Muscle layer of colon (tissue), 2 donors: Measurements from ENCODE around the gene UBL5.
"Not testable (repeated sequence)": the region's sequence is repeated elsewhere in the genome, so short reads cannot be mapped to it uniquely, and the experiment has no call there.

ENCODE experiments used
- H3K27ac ChIP-seq: one replicate; pipeline ENCODE4 v1.7.0; 2013; ENCODE audit warnings: low read depth, mild to moderate bottlenecking, low read length, moderate library complexity
- H3K27me3 ChIP-seq, 2 donors: one replicate each; pipeline ENCODE4 v1.7.0; 2013; ENCODE audit warnings: low read length in 2 of 2, mild to moderate bottlenecking in 2 of 2; ENCODE audit not compliant: insufficient read depth in 2 of 2, control insufficient read depth in 1 of 2
- H3K36me3 ChIP-seq: one replicate; pipeline ENCODE4 v1.7.0; 2013; ENCODE audit warnings: mild to moderate bottlenecking, low read length; ENCODE audit not compliant: insufficient read depth
- H3K4me1 ChIP-seq: one replicate; pipeline ENCODE4 v1.7.0; 2013; ENCODE audit warnings: mild to moderate bottlenecking, low read length; ENCODE audit not compliant: insufficient read depth
- H3K4me3 ChIP-seq, 2 donors: one replicate each; pipeline ENCODE4 v1.7.0; 2013; ENCODE audit warnings: low read length in 2 of 2, low read depth in 1 of 2, mild to moderate bottlenecking in 1 of 2, moderate library complexity in 1 of 2
- H3K9ac ChIP-seq: one replicate; pipeline ENCODE4 v1.7.0; 2013; ENCODE audit warnings: low read length
- H3K9me3 ChIP-seq: one replicate; pipeline ENCODE4 v1.7.0; 2013; ENCODE audit warnings: mild to moderate bottlenecking, low read length
- donor health status: abdominal sarcoma.
- donor health status: Adenocarcinoma of cecum.

UBL5 gene

DNA sequence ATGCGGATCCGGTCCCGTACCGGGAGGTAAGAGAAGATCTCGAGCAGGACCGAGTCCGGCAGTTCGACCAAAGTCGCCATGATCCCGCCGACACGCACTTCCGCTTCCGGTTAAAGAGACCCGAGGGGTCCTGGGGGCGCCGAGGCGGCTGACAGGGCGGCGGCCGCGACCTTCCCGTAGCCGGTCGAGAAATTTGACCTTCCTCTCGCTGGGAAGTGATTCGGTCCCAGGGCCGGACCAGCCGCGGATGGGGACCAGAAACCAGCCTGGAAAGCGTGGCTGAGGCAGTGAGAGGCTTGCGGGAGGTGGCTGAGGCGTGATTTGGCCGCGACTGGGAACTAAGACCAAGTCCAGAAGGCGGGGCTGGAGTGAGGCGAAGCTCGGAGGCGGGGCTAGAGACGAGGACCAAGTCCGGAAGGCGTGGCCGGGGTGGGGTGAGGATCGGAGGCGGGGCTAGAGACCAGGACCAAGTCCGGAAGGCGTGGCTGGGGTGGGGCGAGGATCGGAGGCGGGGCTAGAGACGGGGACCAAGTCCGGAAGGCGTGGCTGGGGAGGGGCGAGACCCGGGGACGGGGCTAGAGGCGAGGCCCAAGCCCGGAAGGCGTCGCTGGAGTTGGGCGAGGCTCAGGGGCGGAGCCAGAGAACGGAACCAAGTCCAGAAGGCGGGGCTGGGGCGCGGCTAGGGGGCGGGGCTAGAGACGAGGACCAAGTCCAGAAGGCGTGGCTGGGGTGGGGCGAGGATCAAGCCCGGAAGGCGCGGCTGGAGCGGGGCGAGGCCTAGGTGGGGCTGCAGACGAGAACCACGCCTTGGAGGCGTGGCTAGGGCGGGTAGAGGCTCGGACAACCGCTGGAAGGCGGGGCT is 8.8 kb upstream of the UBL5 start, which contains the start of gene FBXL12:
Gene FBXL12 (minus strand): TSS at position 346 of the 862 bp plus-strand sequence. CDS start 266 bp downstream, at position 80.
- H3K4me3 ChIP-seq: peak within 1 kb of the TSS; percentile 55 to 98
- no peaks in the 10 kb centered on the region for H3K27me3 ChIP-seq
- peaks cover 12% of the 10 kb centered on the region for H3K4me1 ChIP-seq
- H3K9me3 ChIP-seq: no peaks in the 10 kb centered on the region
- H3K9ac ChIP-seq: peak within 1 kb of the TSS; percentile 89
- H3K36me3 ChIP-seq: peaks cover under 1% of the 10 kb centered on the region
- peak within 1 kb of the TSS; percentile 98 for H3K27ac ChIP-seq

DNA sequence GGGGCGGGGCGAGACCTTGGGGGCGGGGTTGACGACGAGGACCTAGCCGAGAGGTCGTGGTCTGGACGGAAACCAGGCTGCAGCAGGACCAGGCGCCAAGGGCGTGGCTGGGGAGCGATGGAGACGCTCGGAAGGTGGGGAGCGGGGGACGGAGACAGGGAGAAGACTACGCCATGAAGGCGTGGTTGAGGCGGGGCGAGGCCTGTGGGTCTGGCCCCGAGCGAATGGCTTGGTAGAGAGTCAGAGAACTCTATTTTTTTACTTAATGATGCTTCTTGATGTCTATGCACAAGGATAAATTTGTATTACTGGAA is 8.2 kb upstream of the UBL5 start:
- no peak overlapping the region for H3K9ac ChIP-seq
- H3K27ac ChIP-seq: no peak overlapping the region
- no peaks in the 10 kb centered on the region for H3K9me3 ChIP-seq
- H3K4me1 ChIP-seq: peaks cover 12% of the 10 kb centered on the region
- no peaks in the 10 kb centered on the region for H3K27me3 ChIP-seq
- no peaks in the 10 kb centered on the region for H3K36me3 ChIP-seq
- peak overlapping the region in 1 of 2 donors; percentile 20 for H3K4me3 ChIP-seq

DNA sequence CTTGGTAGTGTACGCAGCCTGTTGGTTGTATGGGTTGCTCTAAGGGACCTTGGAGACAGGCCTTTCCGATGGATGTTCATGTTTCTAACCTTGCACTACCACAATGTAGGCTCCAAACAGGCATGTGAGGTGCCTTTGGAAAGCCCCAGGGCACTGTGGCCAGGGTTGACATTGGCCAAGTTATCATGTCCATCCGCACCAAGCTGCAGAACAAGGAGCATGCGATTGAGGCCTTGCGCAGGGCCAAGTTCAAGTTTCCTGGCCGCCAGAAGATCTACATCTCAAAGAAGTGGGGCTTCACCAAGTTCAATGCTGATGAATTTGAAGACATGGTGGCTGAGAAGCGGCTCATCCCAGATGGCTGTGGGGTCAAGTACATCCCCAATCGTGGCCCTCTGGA is 7.7 kb upstream of the UBL5 start:
- not testable (repeated sequence) for H3K4me3 ChIP-seq, H3K9me3 ChIP-seq, H3K9ac ChIP-seq, H3K27ac ChIP-seq, H3K36me3 ChIP-seq, H3K27me3 ChIP-seq
- peaks cover 12% of the 10 kb centered on the region for H3K4me1 ChIP-seq

DNA sequence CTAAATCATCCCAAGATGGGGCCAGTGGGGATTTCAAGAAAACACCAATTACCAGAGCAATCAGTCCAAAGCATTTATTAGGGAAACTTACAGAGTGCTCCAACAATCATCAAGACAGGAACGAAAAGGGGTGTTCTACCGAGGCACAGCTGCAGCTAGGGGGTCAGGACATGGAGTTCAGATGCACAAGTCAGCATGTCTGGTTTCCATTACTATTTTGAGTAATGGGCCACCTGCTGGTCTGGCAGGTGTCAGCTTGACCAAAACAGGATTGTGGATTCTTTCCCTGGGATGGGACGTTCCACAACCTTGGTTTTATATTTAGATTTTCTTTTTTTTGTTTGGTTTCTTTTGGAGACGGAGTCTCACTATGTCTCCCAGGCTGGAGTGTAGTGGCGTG is 3.9 kb upstream of the UBL5 start:
- Histone ChIP-seq H3K27ac (no peak overlapping the region), H3K36me3 (no peaks in the 10 kb centered on the region), H3K4me3 (no peak overlapping the region), H3K9ac (no peak overlapping the region), H3K4me1 (peaks cover 15% of the 10 kb centered on the region), H3K27me3 (no peaks in the 10 kb centered on the region), H3K9me3 (no peaks in the 10 kb centered on the region)

DNA sequence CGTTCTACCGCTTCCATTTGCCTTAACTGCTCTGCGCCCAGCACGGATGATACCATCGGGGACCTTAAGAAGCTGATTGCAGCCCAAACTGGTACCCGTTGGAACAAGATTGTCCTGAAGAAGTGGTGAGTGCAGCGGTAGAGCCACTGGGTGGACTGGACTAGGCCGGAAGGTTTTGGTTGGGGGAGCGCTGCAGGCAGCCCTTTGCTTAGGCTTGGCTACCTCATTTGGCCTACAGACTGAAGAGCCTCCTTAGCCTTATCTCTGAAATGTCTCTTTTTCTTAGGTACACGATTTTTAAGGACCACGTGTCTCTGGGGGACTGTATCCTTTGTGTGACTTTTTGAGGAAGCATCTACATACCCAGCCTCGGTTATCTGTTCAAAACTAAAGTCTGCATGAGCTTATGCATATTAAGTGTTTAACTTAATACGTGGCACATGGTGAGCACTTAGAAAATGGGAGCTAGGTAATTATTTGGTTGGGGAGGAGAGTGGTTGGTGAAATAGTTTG is 889 bp downstream of the UBL5 start:
- Histone ChIP-seq H3K9ac (peak overlapping the region; percentile 94), H3K27me3 (no peaks in the 10 kb centered on the region), H3K27ac (peak overlapping the region; percentile 74)

DNA sequence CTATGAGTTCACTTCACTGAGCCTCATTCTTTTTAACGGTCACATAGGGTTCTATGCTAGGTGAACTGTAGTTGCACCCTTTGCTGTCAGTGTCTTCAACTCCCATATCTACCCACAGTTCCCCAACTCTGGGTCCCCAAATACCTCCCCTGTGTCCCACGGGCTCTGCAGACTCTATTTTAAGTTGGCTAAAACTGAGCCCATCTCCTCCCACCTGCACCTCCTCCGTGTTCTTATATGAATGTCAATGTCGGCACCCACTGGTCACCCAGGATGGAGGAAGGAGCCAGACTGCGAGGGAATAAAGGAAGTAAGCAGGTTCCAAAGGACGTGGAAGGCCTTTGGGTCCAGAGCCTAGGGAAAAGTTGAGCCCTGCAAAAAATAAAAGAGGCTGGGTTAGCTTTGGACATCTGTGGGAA is 6.6 kb downstream of the UBL5 start:
- Histone ChIP-seq H3K9ac (no peak overlapping the region), H3K27me3 (no peaks in the 10 kb centered on the region), H3K36me3 (peaks cover 16% of the 10 kb centered on the region), H3K9me3 (no peaks in the 10 kb centered on the region), H3K27ac (peak overlapping the region; percentile 54), H3K4me1 (peaks cover 23% of the 10 kb centered on the region), H3K4me3 (peak overlapping the region; percentile 64 to 66)

More for the DNA sequence above, 889 bp downstream of the UBL5 start:
- H3K9me3 ChIP-seq: no peaks in the 10 kb centered on the region
- peaks cover 8% of the 10 kb centered on the region for H3K36me3 ChIP-seq
- peak overlapping the region; percentile 70 to 99 for H3K4me3 ChIP-seq
- H3K4me1 ChIP-seq: peaks cover 13% of the 10 kb centered on the region

DNA sequence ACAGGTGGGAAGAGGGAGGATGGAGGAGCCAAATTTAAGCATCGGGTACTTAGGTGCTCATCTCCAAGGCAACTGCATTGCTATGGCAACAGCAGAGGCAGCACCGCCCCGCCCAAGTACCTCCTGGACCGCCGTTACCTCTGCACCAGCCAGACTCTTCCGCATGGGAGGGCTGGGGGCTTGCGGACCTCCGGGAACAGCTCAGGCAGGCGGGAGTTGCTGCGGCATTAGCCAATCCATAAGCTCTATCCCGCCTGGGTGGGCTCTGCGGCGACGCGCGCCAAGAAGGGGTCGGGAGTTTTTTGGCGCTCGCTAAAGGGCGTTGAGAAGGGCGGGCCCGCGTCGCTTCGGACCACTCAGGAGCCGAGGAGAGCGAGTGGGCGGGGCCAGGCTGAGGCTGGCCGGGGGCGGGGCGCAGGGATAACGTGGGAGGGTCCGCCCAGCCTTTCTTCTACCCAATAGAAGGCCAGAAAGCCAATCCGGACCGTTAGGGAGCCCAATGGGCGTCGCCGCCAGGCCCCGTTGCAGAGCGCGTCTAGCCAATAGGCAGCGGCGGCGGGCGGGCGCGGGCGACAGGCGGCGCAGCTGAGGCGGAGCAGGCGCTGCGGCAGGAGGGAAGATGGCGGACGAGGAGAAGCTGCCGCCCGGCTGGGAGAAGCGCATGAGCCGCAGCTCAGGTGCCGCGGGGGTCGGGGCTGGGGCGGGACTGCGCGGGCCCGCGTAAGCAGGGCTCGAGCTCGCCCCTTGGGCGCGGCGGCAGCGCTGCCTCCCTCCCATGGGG is 7.2 kb downstream of the UBL5 start, which contains the start of gene PIN1:
Gene PIN1 (plus strand): TSS at position 593 of the 781 bp plus-strand sequence. CDS start 27 bp downstream, at position 620.
- Histone ChIP-seq H3K27ac (peak within 1 kb of the TSS; percentile 76), H3K36me3 (peaks cover 18% of the 10 kb centered on the region), H3K4me3 (peak within 1 kb of the TSS; percentile 73 to 85), H3K4me1 (peaks cover 23% of the 10 kb centered on the region), H3K27me3 (no peaks in the 10 kb centered on the region), H3K9ac (peak within 1 kb of the TSS; percentile 44), H3K9me3 (no peaks in the 10 kb centered on the region)

DNA sequence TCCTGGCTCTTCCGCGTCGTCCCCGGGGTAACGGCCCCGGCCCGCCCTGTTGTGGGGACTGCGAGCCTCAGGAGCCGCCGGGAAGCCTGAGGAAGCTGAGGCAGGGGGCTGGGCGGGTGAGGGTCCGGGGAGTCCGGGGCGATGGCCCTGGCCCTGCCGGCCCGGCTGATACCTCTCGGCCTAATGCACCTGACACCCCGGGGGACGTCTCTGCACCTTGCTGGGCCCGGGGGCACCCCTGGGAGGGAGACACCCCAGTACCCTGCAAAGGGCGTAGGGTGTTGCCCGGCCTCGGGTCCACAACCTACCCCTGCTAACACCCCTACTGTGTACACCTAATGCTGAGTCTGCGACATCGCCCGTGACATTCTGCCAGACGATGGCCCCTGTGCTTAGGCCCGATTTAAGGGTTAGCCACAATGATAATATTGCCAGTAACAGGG is 7.8 kb downstream of the UBL5 start:
- no peaks in the 10 kb centered on the region for H3K27me3 ChIP-seq
- H3K4me1 ChIP-seq: peaks cover 23% of the 10 kb centered on the region
- peaks cover 17% of the 10 kb centered on the region for H3K36me3 ChIP-seq
- no peaks in the 10 kb centered on the region for H3K9me3 ChIP-seq
- peak overlapping the region; percentile 73 to 85 for H3K4me3 ChIP-seq
- H3K9ac ChIP-seq: peak overlapping the region; percentile 44
- peak overlapping the region; percentile 76 for H3K27ac ChIP-seq

DNA sequence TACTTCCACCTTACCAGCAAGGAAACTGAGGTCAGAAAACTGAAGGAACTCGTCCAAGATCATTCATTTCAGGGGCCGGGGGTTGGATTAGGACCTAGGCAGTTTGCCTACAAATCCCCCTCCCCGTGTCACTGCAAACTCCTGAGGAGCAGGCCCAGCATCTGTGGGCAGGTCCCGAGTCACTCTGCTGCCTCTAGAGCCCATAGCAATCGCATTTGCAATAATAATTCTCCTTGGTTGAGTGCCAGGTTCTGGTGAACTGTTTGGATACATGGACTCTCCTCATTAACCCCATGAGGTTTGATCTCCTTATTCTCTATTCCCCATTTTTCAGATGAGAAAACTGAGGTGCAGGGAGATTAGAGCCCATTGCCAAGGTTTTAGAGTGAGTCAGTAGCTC is 8.3 kb downstream of the UBL5 start:
- no peaks in the 10 kb centered on the region for H3K9me3 ChIP-seq
- peak overlapping the region; percentile 76 for H3K27ac ChIP-seq
- H3K4me1 ChIP-seq: peaks cover 23% of the 10 kb centered on the region
- H3K9ac ChIP-seq: peak overlapping the region; percentile 44
- no peaks in the 10 kb centered on the region for H3K27me3 ChIP-seq
- H3K4me3 ChIP-seq: peak overlapping the region; percentile 73 to 85
- H3K36me3 ChIP-seq: peaks cover 22% of the 10 kb centered on the region

DNA sequence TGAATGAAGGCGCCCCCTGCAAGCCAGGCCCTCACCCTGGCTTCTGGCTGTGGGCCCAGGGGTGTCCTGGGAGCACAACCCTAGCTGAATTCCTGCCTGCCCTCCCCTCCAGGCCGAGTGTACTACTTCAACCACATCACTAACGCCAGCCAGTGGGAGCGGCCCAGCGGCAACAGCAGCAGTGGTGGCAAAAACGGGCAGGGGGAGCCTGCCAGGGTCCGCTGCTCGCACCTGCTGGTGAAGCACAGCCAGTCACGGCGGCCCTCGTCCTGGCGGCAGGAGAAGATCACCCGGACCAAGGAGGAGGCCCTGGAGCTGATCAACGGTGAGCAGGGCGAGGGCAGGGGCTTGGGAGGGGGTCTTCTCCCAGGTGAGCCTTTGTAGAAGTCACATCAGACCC is 10.6 kb downstream of the UBL5 start:
- Histone ChIP-seq H3K4me1 (peaks cover 23% of the 10 kb centered on the region), H3K36me3 (peaks cover 44% of the 10 kb centered on the region), H3K4me3 (no peak overlapping the region)

DNA sequence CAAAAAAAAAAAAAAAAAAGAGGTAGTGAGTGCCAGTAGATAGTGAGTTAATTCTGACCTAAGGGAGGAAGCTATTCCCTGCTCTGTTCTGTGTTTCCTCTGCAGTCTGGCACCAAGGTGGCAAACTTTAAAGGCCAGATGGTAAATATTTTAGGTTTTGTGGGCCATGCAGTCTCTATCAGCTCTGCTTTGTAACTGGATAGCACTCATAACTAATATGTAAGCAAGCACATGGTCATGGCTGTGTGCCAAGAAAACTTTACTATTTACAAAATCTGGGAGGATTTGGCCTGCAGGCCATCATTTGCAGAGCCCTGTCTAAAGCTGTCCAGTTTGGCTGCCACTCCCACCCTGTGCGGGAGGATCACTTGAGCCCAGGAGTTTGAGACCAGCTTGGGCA is 11.7 kb downstream of the UBL5 start:
- Histone ChIP-seq H3K9ac (no peak overlapping the region), H3K4me3 (no peak overlapping the region), H3K9me3 (no peaks in the 10 kb centered on the region), H3K4me1 (peaks cover 20% of the 10 kb centered on the region), H3K27me3 (no peaks in the 10 kb centered on the region), H3K27ac (no peak overlapping the region), H3K36me3 (peaks cover 55% of the 10 kb centered on the region)

More for the DNA sequence above, 10.6 kb downstream of the UBL5 start:
- no peak overlapping the region for H3K27ac ChIP-seq
- no peaks in the 10 kb centered on the region for H3K27me3 ChIP-seq
- H3K9me3 ChIP-seq: no peaks in the 10 kb centered on the region
- no peak overlapping the region for H3K9ac ChIP-seq
